Mesenchymal stem cell (in vitro differentiated cells and primary cell): Measurements from ENCODE around the gene UBE2D2.
A peak's percentile ranks its signal among the peaks of the same experiment; 100 is the strongest.

Experiments used
- DNase-seq: peaks from one replicate; pipeline ENCODE4 v3.0.0-alpha.2; 2013
- H2AFZ ChIP-seq: one replicate; pipeline ENCODE4 v1.6.1; 2013; ENCODE audit warnings: low read depth, mild to moderate bottlenecking, control low read depth, inconsistent platforms, low read length, moderate library complexity
- H2AK5ac ChIP-seq: 2 replicates; pipeline ENCODE4 v1.6.1; 2013; ENCODE audit warnings: low read length, moderate library complexity, mild to moderate bottlenecking, inconsistent platforms; ENCODE audit not compliant: severe bottlenecking
- H2BK120ac ChIP-seq: one replicate; pipeline ENCODE4 v1.6.1; 2013; ENCODE audit warnings: low read depth, mild to moderate bottlenecking, inconsistent platforms, low read length, moderate library complexity
- H2BK12ac ChIP-seq, 2 experiments: one replicate each; pipeline ENCODE4 v1.6.1; 2013; ENCODE audit warnings: inconsistent platforms in 2 of 2, low read length in 2 of 2, mild to moderate bottlenecking in 2 of 2, moderate library complexity in 2 of 2, control low read depth in 1 of 2
- H2BK15ac ChIP-seq: one replicate; pipeline ENCODE4 v1.6.1; 2013; ENCODE audit warnings: mild to moderate bottlenecking, low read depth, inconsistent platforms; ENCODE audit not compliant: poor library complexity, severe bottlenecking
- H2BK5ac ChIP-seq: 2 replicates; pipeline ENCODE4 v1.6.1; 2013; ENCODE audit warnings: low read depth, mild to moderate bottlenecking, low read length, control low read depth, inconsistent platforms; ENCODE audit not compliant: poor library complexity, severe bottlenecking
- H3K14ac ChIP-seq, 2 experiments: one replicate each; pipeline ENCODE4 v1.6.1; 2013; ENCODE audit warnings: inconsistent platforms in 2 of 2, low read length in 2 of 2, control low read depth in 1 of 2, mild to moderate bottlenecking in 1 of 2, moderate library complexity in 1 of 2
- H3K18ac ChIP-seq, 2 experiments: one replicate each; pipeline ENCODE4 v1.6.1; 2013; ENCODE audit warnings: inconsistent platforms in 2 of 2, low read length in 2 of 2, control low read depth in 1 of 2, low read depth in 1 of 2, mild to moderate bottlenecking in 1 of 2
- H3K23ac ChIP-seq, 2 experiments: one replicate each; pipeline ENCODE4 v1.6.1; 2013; ENCODE audit warnings: inconsistent platforms in 2 of 2, low read length in 2 of 2, mild to moderate bottlenecking in 2 of 2, moderate library complexity in 2 of 2, control low read depth in 1 of 2
- H3K27ac ChIP-seq: 2 replicates; pipeline ENCODE4 v1.5.1; 2013; ENCODE audit warnings: mild to moderate bottlenecking, moderate library complexity, low read length, control low read depth, inconsistent platforms; ENCODE audit not compliant: poor library complexity, severe bottlenecking
- H3K27me3 ChIP-seq, 2 experiments: 2 replicates each; pipeline versions ENCODE4 v1.6.1 to v1.7.0; 2013; ENCODE audit warnings: low read length in 2 of 2, mild to moderate bottlenecking in 2 of 2, moderate library complexity in 2 of 2, control low read depth in 1 of 2, inconsistent platforms in 1 of 2; ENCODE audit not compliant: control insufficient read depth in 1 of 2, insufficient read depth in 1 of 2
- H3K36me3 ChIP-seq, 2 experiments: 2 replicates each; pipeline versions ENCODE4 v1.6.1 to v1.7.0; 2013; ENCODE audit warnings: low read length in 2 of 2, control low read depth in 1 of 2, inconsistent platforms in 1 of 2, low read depth in 1 of 2, mild to moderate bottlenecking in 1 of 2; ENCODE audit not compliant: insufficient read depth in 2 of 2, control insufficient read depth in 1 of 2
- H3K4ac ChIP-seq, 2 experiments: one replicate each; pipeline ENCODE4 v1.6.1; 2013; ENCODE audit warnings: inconsistent platforms in 2 of 2, low read length in 2 of 2, mild to moderate bottlenecking in 2 of 2, moderate library complexity in 2 of 2, control low read depth in 1 of 2, low read depth in 1 of 2
- H3K4me1 ChIP-seq: 2 replicates; pipeline ENCODE4 v1.6.1; 2013; ENCODE audit warnings: low read depth, low read length, control low read depth; ENCODE audit not compliant: control insufficient read depth, insufficient read depth
- H3K4me2 ChIP-seq: 2 replicates; pipeline ENCODE4 v1.6.1; 2013; ENCODE audit warnings: low read length, mild to moderate bottlenecking, inconsistent platforms; ENCODE audit not compliant: poor library complexity, severe bottlenecking
- H3K4me3 ChIP-seq, 2 experiments: 2 replicates each; pipeline versions ENCODE4 v1.5.1 to v1.7.0; 2013; ENCODE audit warnings: low read length in 2 of 2, mild to moderate bottlenecking in 2 of 2, control low read depth in 1 of 2, low read depth in 1 of 2; ENCODE audit not compliant: insufficient read depth in 1 of 2
- H3K79me1 ChIP-seq: replicated peaks from 2 replicates; pipeline ENCODE4 v1.6.1; 2013; ENCODE audit warnings: mild to moderate bottlenecking, control low read depth, low read length, inconsistent platforms; ENCODE audit not compliant: poor library complexity, severe bottlenecking
- H3K9ac ChIP-seq: 2 replicates; pipeline ENCODE4 v1.7.0; 2013; ENCODE audit warnings: mild to moderate bottlenecking, low read length, moderate library complexity
- H3K9me3 ChIP-seq: 2 replicates; pipeline ENCODE4 v1.7.0; 2013; ENCODE audit warnings: mild to moderate bottlenecking, low read length; ENCODE audit not compliant: control insufficient read depth
- H4K8ac ChIP-seq: one replicate; pipeline ENCODE4 v1.6.1; 2013; ENCODE audit warnings: inconsistent platforms, mild to moderate bottlenecking, low read length, moderate library complexity
- H4K91ac ChIP-seq: one replicate; pipeline ENCODE4 v1.6.1; 2013; ENCODE audit warnings: mild to moderate bottlenecking, low read length, inconsistent platforms
- WGBS: methylation state at CpG from one replicate; pipeline ENCODE4 v1.1.7; 2013; ENCODE audit warnings: mixed read lengths; 5-methylcytosine and 5-hydroxymethylcytosine counted together

UBE2D2 gene

DNA sequence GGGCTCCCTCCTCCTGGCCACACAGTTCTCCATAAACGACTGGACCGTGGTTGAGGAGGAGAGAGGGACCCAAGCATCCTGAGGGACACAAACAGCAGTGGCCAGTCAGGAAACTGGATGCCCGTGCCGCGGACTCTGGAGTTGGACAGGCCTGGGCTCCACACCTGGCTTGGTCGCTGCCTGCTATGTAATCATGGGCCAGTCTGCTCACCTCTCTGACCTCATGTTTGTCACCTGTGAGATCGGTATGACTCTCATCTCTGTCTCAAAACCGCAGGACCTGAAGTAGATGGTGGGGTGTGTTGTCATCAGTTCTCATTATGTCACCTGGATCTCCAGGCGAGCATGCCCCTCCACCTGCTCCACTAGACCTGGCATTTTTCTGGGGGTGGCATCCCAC is 101.5 kb downstream of the UBE2D2 start:
- no peak overlapping the region for H2BK5ac ChIP-seq
- H3K4me1 ChIP-seq, result peaks cover 92% of the 10 kb centered on the region
- no peak overlapping the region for H2BK120ac ChIP-seq
- no peak overlapping the region for H2BK15ac ChIP-seq
- H3K27ac ChIP-seq, result peak overlapping the region; percentile 87
- no peak for DNase-seq
- no peaks in the 10 kb centered on the region for H3K9me3 ChIP-seq
- no peak overlapping the region for H3K9ac ChIP-seq
- no peak overlapping the region for H3K4me3 ChIP-seq
- H3K4ac ChIP-seq, result peak overlapping the region in 1 of 2 experiments; percentile 33
- peak overlapping the region; percentile 11 for H2AK5ac ChIP-seq
- H2BK12ac ChIP-seq, result peak overlapping the region in 1 of 2 experiments; percentile 45
- H3K14ac ChIP-seq, result no peak overlapping the region
- no peak overlapping the region for H4K8ac ChIP-seq
- WGBS, result 94% methylated on average over 9 of the region's 9 CpGs
- no peaks in the 10 kb centered on the region for H3K27me3 ChIP-seq
- no peak overlapping the region for H3K18ac ChIP-seq
- H2AFZ ChIP-seq, result no peak overlapping the region
- H3K23ac ChIP-seq, result no peak overlapping the region
- H3K4me2 ChIP-seq, result no peak overlapping the region
- peaks cover 3 to 60% of the 10 kb centered on the region in 2 experiments for H3K36me3 ChIP-seq
- H3K79me1 ChIP-seq, result no peaks in the 10 kb centered on the region
- no peak overlapping the region for H4K91ac ChIP-seq

DNA sequence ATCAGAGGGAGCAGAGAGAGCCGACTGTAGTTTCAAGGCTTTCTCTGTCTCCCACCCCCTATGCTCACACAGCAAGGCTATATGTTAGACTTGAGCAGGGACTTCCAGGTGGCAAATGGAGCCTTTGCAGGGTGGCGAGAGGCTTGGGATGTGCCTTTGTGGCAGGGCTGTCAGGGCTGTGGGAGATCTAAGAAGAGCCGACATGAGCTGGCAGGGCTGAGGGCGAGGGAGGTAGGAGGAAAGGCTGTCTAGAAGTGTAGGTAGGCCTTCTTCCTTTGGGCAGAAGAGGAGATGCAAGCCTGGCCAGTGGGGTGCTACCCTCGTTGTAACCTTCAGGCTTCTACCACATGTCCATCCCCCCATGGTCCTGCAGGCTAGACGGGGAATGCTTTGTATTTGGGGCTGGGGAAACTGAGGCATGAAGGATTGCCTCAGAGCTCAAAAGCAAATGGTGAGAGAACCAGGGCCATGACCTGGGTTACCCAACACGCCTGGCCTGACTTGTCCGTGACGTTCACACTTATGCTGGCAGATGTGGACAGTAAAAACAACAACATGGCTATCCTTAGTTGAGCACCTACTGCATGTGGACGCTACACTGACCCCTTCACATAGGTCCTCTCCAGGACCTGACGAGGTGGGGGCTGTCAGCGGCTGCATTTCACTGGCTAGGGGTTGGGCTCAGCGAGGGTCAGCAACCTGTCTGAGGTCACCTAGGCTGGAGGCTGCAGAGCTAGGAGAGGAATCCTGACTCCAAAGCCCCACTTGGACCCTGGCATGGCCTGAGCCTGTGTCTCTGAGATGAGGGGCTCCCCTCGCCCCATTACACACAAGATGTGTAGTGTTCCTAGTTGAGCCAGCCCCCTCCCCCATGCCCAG is 102.3 kb downstream of the UBE2D2 start:
- H3K9ac ChIP-seq, result no peak overlapping the region
- no peak overlapping the region for H3K4me2 ChIP-seq
- H3K9me3 ChIP-seq, result no peaks in the 10 kb centered on the region
- peaks cover 3 to 63% of the 10 kb centered on the region in 2 experiments for H3K36me3 ChIP-seq
- H3K27me3 ChIP-seq, result no peaks in the 10 kb centered on the region
- peaks cover 91% of the 10 kb centered on the region for H3K4me1 ChIP-seq
- H2BK15ac ChIP-seq, result no peak overlapping the region
- DNase-seq, result no peak
- WGBS, result 95% methylated on average over 13 of the region's 14 CpGs
- no peak overlapping the region for H3K23ac ChIP-seq
- H2AFZ ChIP-seq, result no peak overlapping the region
- H3K79me1 ChIP-seq, result no peaks in the 10 kb centered on the region
- H3K14ac ChIP-seq, result peak overlapping the region in 1 of 2 experiments; percentile 2
- peak overlapping the region; percentile 53 for H3K27ac ChIP-seq
- no peak overlapping the region for H2BK12ac ChIP-seq
- H3K4ac ChIP-seq, result no peak overlapping the region
- H3K18ac ChIP-seq, result peak overlapping the region in 1 of 2 experiments; percentile 38
- H2BK5ac ChIP-seq, result no peak overlapping the region
- H4K91ac ChIP-seq, result no peak overlapping the region
- no peak overlapping the region for H3K4me3 ChIP-seq
- H2AK5ac ChIP-seq, result peak overlapping the region; percentile 30
- H4K8ac ChIP-seq, result no peak overlapping the region
- no peak overlapping the region for H2BK120ac ChIP-seq

DNA sequence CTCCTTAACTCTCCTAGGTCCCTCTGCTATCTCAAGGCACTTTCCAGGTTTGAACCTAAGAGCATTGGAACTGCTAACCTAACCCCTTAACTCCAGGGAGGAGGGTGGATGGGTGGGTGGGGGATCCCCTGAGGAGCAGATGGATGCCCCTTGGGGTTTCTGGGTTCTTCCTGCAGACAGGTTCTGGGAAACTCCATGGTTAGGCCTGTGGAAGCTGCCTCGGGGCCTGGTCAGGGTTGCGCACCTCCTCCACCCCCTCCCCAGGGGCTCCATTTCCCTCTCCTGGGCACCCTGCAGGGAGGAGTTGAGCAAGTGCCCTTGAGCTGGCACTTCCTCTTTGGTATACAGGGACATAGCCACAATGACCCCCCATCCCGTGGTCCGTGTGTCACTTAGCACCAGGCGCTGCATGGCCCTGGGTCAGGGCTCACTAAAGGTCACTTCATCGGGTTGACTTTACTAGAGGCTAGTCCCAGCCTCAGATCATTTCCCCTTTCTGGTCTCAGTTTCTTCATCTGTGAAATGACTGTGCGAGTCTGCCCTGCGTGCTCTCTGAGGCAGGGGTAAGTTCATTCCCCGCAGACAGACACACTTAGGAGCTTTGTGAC is 103.1 kb downstream of the UBE2D2 start:
- no peak overlapping the region for H2AFZ ChIP-seq

DNA sequence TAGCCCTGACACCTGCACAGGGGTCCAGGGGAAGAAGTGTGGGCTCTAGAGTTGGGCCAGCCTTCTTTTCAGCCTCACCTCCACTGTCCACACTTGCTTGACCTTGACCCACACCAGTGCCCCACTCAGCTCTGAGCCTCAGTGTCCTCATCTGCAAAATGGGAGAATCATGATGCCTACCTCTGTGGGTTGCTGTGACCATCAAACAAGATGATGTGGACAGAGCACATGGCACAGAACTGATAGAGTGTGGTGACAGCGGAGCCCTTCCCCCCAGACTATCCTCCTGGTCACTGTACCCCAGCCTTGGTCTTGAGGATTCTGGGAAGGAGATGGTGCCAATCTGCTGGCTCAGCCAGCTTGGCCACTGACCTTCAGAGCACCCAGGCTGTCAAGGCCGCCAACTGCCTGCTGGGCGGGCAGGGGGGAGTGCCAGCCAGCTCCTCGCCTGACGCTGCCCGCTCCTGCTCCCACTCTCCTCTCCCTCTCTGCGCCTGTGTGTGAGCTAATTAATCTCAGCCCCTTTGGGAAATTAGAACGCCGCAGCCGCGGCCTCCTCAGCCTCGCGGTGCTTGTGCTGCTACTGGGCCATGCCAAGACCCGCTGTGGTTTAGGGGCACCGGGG is 103.7 kb downstream of the UBE2D2 start:
- H3K4me3 ChIP-seq, result no peak overlapping the region
- no peaks in the 10 kb centered on the region for H3K9me3 ChIP-seq
- no peaks in the 10 kb centered on the region for H3K27me3 ChIP-seq
- H2AK5ac ChIP-seq, result no peak overlapping the region
- H4K8ac ChIP-seq, result no peak overlapping the region
- H2AFZ ChIP-seq, result no peak overlapping the region
- H3K36me3 ChIP-seq, result peaks cover 3 to 75% of the 10 kb centered on the region in 2 experiments
- H3K4ac ChIP-seq, result no peak overlapping the region
- H3K18ac ChIP-seq, result no peak overlapping the region
- H2BK120ac ChIP-seq, result no peak overlapping the region
- no peaks in the 10 kb centered on the region for H3K79me1 ChIP-seq
- H3K27ac ChIP-seq, result peak overlapping the region; percentile 34
- no peak overlapping the region for H3K23ac ChIP-seq
- H4K91ac ChIP-seq, result no peak overlapping the region
- no peak for DNase-seq
- peaks cover 92% of the 10 kb centered on the region for H3K4me1 ChIP-seq
- H3K14ac ChIP-seq, result no peak overlapping the region
- WGBS, result 96% methylated on average over 15 of the region's 15 CpGs
- H3K9ac ChIP-seq, result no peak overlapping the region
- H2BK5ac ChIP-seq, result no peak overlapping the region
- no peak overlapping the region for H2BK12ac ChIP-seq
- H3K4me2 ChIP-seq, result no peak overlapping the region
- no peak overlapping the region for H2BK15ac ChIP-seq

More for the DNA sequence above, 103.1 kb downstream of the UBE2D2 start:
- Histone ChIP-seq H3K4ac (no peak overlapping the region), H3K9me3 (no peaks in the 10 kb centered on the region), H2BK15ac (no peak overlapping the region), H2AK5ac (peak overlapping the region; percentile 16), H3K36me3 (peaks cover 3 to 68% of the 10 kb centered on the region in 2 experiments), H2BK5ac (no peak overlapping the region), H2BK12ac (no peak overlapping the region), H3K4me1 (peaks cover 92% of the 10 kb centered on the region), H3K4me3 (no peak overlapping the region), H3K79me1 (no peaks in the 10 kb centered on the region), H3K18ac (no peak overlapping the region), H3K14ac (no peak overlapping the region), H4K91ac (no peak overlapping the region), H3K23ac (no peak overlapping the region), H4K8ac (no peak overlapping the region), H3K9ac (no peak overlapping the region), H3K27me3 (no peaks in the 10 kb centered on the region), H2BK120ac (no peak overlapping the region), H3K27ac (peak overlapping the region; percentile 34), H3K4me2 (no peak overlapping the region)
- 92% methylated on average over 9 of the region's 9 CpGs for WGBS
- no peak for DNase-seq
